GM12878 (cell line): ENCODE measurements around the gene DOCK2. TPM values are rescaled to one million over a fixed set of nuclear protein-coding genes. Genes with fewer than 3 reads are reported as not detected.

Experiments
- ATAC-seq: fragments of 200-7000 bp; cut with Tn5 transposase; 3 replicates; pipeline ENCODE4 v1.9.1; 2020; ENCODE audit warnings: mild to moderate bottlenecking, moderate library complexity
- BruUV-seq: library from RNA; stranded (reverse); fragments of 400-500 nt; replicated peaks from 2 replicates; lab custom pipeline; 2021; lab: Mats Ljungman, UMichigan
- CTCF ChIA-PET: fragments of 300-600 bp; sonication (Branson Sonifier 250); formaldehyde crosslinking; extraction: SDS; loops from one replicate; lab custom pipeline; 2021; ENCODE audit warnings: inconsistent platforms; lab: Yijun Ruan, JAX
- POLR2A ChIA-PET: fragments of 350-600 bp; formaldehyde crosslinking; extraction: SDS; loops from one replicate; lab custom pipeline; 2021; ENCODE audit warnings: inconsistent platforms; lab: Charles Lee
- RAD21 ChIA-PET: fragments of 300-600 bp; sonication (Branson Sonifier 250); formaldehyde crosslinking; loops from one replicate; lab custom pipeline; 2023; ENCODE audit warnings: antibody characterized with exemption; ENCODE audit not compliant: unreplicated experiment; lab: Charles Lee
- SMC1A ChIA-PET: fragments of 300-600 bp; sonication (Branson Sonifier 250); formaldehyde crosslinking; loops from one replicate; lab custom pipeline; 2023; ENCODE audit not compliant: unreplicated experiment, uncharacterized antibody; lab: Charles Lee
- DNase-seq: peaks from one replicate; pipeline ENCODE4 v3.0.0-alpha.2; 2011; ENCODE audit warnings: low read depth, low spot score
- FAIRE-seq: peaks from 3 replicates; lab custom pipeline; 2011; peaks lifted over from hg19 to GRCh38; lab: Jason Lieb, UNC
- H2AFZ ChIP-seq: 2 replicates; pipeline ENCODE4 v1.6.0; 2011; ENCODE audit warnings: low read depth, low read length, control low read depth; ENCODE audit not compliant: control insufficient read depth
- H3K27ac ChIP-seq: 2 replicates; pipeline ENCODE4 v1.5.1; 2011; ENCODE audit warnings: control low read depth; ENCODE audit not compliant: control insufficient read depth, insufficient read depth
- H3K27me3 ChIP-seq, 2 experiments: replicated peaks in 1 of 2; 2 replicates each; pipeline versions ENCODE4 v1.6.0 to v1.6.1; 2011; ENCODE audit warnings: low read length in 1 of 2; ENCODE audit not compliant: control insufficient read depth in 2 of 2, insufficient read depth in 2 of 2
- H3K36me3 ChIP-seq, 2 experiments: 2 replicates each; pipeline ENCODE4 v1.5.1; 2011; ENCODE audit warnings: low read length in 1 of 2; ENCODE audit not compliant: control insufficient read depth in 2 of 2, insufficient read depth in 2 of 2
- H3K4me1 ChIP-seq: 2 replicates; pipeline ENCODE4 v1.6.1; 2011; ENCODE audit warnings: mild to moderate bottlenecking, low read length, moderate library complexity, mixed read lengths; ENCODE audit not compliant: control insufficient read depth, insufficient read depth
- H3K4me2 ChIP-seq: 2 replicates; pipeline ENCODE4 v1.6.0; 2011; ENCODE audit warnings: control low read depth; ENCODE audit not compliant: control insufficient read depth, insufficient read depth
- H3K4me3 ChIP-seq: fragments of 200-600 bp; sonication (generic); 2 replicates; pipeline ENCODE4 v1.5.1; 2016
- H3K79me2 ChIP-seq: 2 replicates; pipeline ENCODE4 v1.6.0; 2011; ENCODE audit warnings: low read length; ENCODE audit not compliant: control insufficient read depth, insufficient read depth
- H3K9ac ChIP-seq: 2 replicates; pipeline ENCODE4 v1.8.0; 2011; ENCODE audit warnings: low read length, control low read depth, mixed read lengths; ENCODE audit not compliant: control insufficient read depth, insufficient read depth
- H3K9me3 ChIP-seq: replicated peaks from 3 replicates; pipeline ENCODE4 v1.5.1; 2011; ENCODE audit warnings: mild to moderate bottlenecking, low read length; ENCODE audit not compliant: control insufficient read depth, insufficient read depth
- H4K20me1 ChIP-seq: 2 replicates; pipeline ENCODE4 v1.6.0; 2011; ENCODE audit not compliant: control insufficient read depth, insufficient read depth
- EED ChIP-seq: sonication (generic); IDR thresholded peaks from 2 replicates; pipeline ENCODE4 v1.6.1; 2016; ENCODE audit warnings: antibody characterized with exemption, low read depth
- EGR1 ChIP-seq, 2 experiments: IDR thresholded peaks; 1 replicate in 1 of 2; 2 replicates in 1 of 2; pipeline ENCODE4 v1.6.1; 2011 to 2012; ENCODE audit warnings: low read depth in 2 of 2, low read length in 2 of 2, borderline replicate concordance in 1 of 2, mild to moderate bottlenecking in 1 of 2, moderate library complexity in 1 of 2
- GATAD2B ChIP-seq: fragments of 450-650 bp; conservative IDR thresholded peaks from 2 replicates; pipeline ENCODE4 v1.6.1; 2017; ENCODE audit warnings: low read depth, mild to moderate bottlenecking, moderate library complexity
- HCFC1 ChIP-seq: fragments of 150-350 bp; IDR thresholded peaks from 2 replicates; pipeline ENCODE4 v1.6.1; 2014; ENCODE audit warnings: low read length
- IKZF1 ChIP-seq: fragments of 450-650 bp; conservative IDR thresholded peaks from 2 replicates; pipeline ENCODE4 v1.6.1; 2017; ENCODE audit warnings: antibody characterized with exemption, mild to moderate bottlenecking
- RFX5 ChIP-seq: IDR thresholded peaks from 2 replicates; pipeline ENCODE4 v1.6.1; 2011; ENCODE audit warnings: low read depth, low read length, improper control_type of control experiment
- ZNF274 ChIP-seq: IDR thresholded peaks from one replicate; pipeline ENCODE4 v1.8.0; 2011; ENCODE audit not compliant: insufficient read length, insufficient read depth
- WGBS: methylation state at CpG from one replicate; pipeline ENCODE4 v1.1.6; 2016; ENCODE audit warnings: low lambda C conversion rate; ENCODE audit not compliant: insufficient replicate concordance, insufficient coverage; ENCODE audit errors: missing lambda C conversion rate; 5-methylcytosine and 5-hydroxymethylcytosine counted together
- in situ Hi-C: fragments of 300-500 bp; cut with MboI; formaldehyde crosslinking; loops from 9 replicates; pipeline ENCODE4 v1.14.3; 2018; ENCODE audit warnings: mixed read lengths
- intact Hi-C: fragments of 100-400 bp; cut with micrococcal nuclease; formaldehyde crosslinking; loops from one replicate; pipeline ENCODE4 v1.14.2; 2022; ENCODE audit not compliant: unreplicated experiment
- polyA plus RNA-seq, 11 experiments: library from polyadenylated mRNA; depleted of rRNA in 4 of 11; unstranded in 6 of 11; stranded (reverse) in 5 of 11; fragments of >200 nt; fragmentation: Nextera tagmentation in 4 of 11; fragmentation: Illumina TruSeq in 1 of 11; extraction: Ambion mirVana in 4 of 11; extraction: Trizol in 1 of 11; gene quantifications; 1 replicate in 1 of 11; 2 replicates in 10 of 11; pipeline versions ENCODE4 v1.2.1 to v1.2.3, GENCODE V29; 2011 to 2016; ENCODE audit warnings: inconsistent platforms in 2 of 11, missing spikeins in 2 of 11, low read depth in 1 of 11
- total RNA-seq, 4 experiments: library from RNA; depleted of rRNA in 3 of 4; stranded (reverse); fragments of >200 nt in 3 of 4; fragmentation: Illumina TruSeq in 1 of 4; extraction: Trizol in 1 of 4; gene quantifications; 2 replicates each; pipeline versions ENCODE4 v1.2.1 to v1.2.3, GENCODE V29; 2013 to 2021
- TF ChIP-seq, protein P1 (sequence below), 3 experiments: IDR thresholded peaks in 2 of 3; conservative IDR thresholded peaks in 1 of 3; 2 replicates each; pipeline ENCODE4 v1.5.1; 2011; ENCODE audit warnings: low read depth in 3 of 3, low read length in 3 of 3, mild to moderate bottlenecking in 3 of 3, control low read depth in 2 of 3, moderate library complexity in 2 of 3, inconsistent platforms in 1 of 3, mixed read lengths in 1 of 3; ENCODE audit not compliant: control insufficient read depth in 2 of 3, insufficient read depth in 1 of 3; ENCODE audit errors: extremely low read depth in 1 of 3

DOCK2 gene
- total and polyA plus RNA-seq, 10 of the 15 experiments (the other 5 are each of a cell fraction or from before 2014, with no cell fraction given) = 34.2 to 192 (median 118) TPM

DNA sequence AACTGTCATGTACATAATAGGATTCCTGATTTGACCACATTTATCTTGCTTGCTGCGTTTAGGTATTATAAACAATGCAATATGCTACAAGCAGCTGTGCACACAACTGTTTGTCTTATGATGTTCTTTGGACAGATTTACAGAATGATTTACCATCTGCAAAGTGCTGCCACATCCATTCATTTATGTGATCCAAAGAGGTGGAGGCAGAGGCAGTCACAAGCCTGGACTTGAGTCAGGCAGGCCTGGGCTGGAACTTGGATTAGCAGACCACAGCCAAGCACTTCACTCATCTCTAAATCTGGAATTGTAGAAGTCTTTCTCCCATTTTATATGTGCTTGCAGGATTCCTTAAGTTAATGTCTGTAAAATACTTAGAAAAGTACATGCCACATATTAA is 194.3 kb downstream of the DOCK2 start:
- BruUV-seq = no TSS peak
- peaks cover 11% of the 10 kb centered on the region for H3K4me1 ChIP-seq
- no peaks in the 10 kb centered on the region for H3K9me3 ChIP-seq
- no peaks in the 10 kb centered on the region for H3K79me2 ChIP-seq
- H3K4me3 ChIP-seq = no peak overlapping the region
- ATAC-seq (no peak), FAIRE-seq (no peak), DNase-seq (no peak)
- ChIA-PET SMC1A (interaction anchor here (1.2 to 1.6 kb wide), 2 partner anchors 15 to 27 kb away, joined by 3 to 6 read pairs; no protein-coding TSS in a partner anchor), POLR2A (no interaction called here), CTCF (no interaction called here), RAD21 (no interaction called here)
- in situ Hi-C loops = no loop called here
- 97% methylated on average over 1 of the region's 1 CpG for WGBS
- no peak overlapping the region for H3K27ac ChIP-seq
- intact Hi-C loops = no loop called here
- no peak overlapping the region for H2AFZ ChIP-seq
- H3K27me3 ChIP-seq = no peaks in the 10 kb centered on the region
- TF ChIP-seq HCFC1 = no peak
- TF ChIP-seq GATAD2B = no peak
- TF ChIP-seq IKZF1 = no peak
- no peak for TF ChIP-seq EED
- no peak for TF ChIP-seq ZNF274
- TF ChIP-seq EGR1 (IDR thresholded peaks at IDR 0.05; ENCODE audit: borderline replicate concordance in 1 of 2, low read depth in 2 of 2, low read length in 2 of 2) = no peak
- TF ChIP-seq, protein P1, sequence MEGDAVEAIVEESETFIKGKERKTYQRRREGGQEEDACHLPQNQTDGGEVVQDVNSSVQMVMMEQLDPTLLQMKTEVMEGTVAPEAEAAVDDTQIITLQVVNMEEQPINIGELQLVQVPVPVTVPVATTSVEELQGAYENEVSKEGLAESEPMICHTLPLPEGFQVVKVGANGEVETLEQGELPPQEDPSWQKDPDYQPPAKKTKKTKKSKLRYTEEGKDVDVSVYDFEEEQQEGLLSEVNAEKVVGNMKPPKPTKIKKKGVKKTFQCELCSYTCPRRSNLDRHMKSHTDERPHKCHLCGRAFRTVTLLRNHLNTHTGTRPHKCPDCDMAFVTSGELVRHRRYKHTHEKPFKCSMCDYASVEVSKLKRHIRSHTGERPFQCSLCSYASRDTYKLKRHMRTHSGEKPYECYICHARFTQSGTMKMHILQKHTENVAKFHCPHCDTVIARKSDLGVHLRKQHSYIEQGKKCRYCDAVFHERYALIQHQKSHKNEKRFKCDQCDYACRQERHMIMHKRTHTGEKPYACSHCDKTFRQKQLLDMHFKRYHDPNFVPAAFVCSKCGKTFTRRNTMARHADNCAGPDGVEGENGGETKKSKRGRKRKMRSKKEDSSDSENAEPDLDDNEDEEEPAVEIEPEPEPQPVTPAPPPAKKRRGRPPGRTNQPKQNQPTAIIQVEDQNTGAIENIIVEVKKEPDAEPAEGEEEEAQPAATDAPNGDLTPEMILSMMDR (IDR thresholded peaks at IDR 0.05 in 2 of 3, conservative IDR thresholded peaks at IDR 0.05 in 1 of 3; ENCODE audit: control insufficient read depth in 2 of 3, extremely low read depth in 1 of 3, insufficient read depth in 1 of 3, low read depth in 3 of 3, low read length in 3 of 3) = no peak
- no peak for TF ChIP-seq RFX5
- peaks cover 0 to 10% of the 10 kb centered on the region in 2 experiments for H3K36me3 ChIP-seq
- H3K4me2 ChIP-seq = no peak overlapping the region
- no peaks in the 10 kb centered on the region for H4K20me1 ChIP-seq
- H3K9ac ChIP-seq = no peak overlapping the region
